HG03520 (cell line): Measurements from ENCODE around the gene DIP2C.
"Not testable (repeated sequence)": the region's sequence is repeated elsewhere in the genome, so short reads cannot be mapped to it uniquely, and the experiment has no call there.

Source experiments
- ATAC-seq: cut with Tn5 transposase; IDR thresholded peaks from one replicate; pipeline ENCODE4 v1.9.1; 2021; ENCODE audit warnings: mild to moderate bottlenecking, moderate library complexity; ENCODE audit not compliant: unreplicated experiment

Gene DIP2C

DNA sequence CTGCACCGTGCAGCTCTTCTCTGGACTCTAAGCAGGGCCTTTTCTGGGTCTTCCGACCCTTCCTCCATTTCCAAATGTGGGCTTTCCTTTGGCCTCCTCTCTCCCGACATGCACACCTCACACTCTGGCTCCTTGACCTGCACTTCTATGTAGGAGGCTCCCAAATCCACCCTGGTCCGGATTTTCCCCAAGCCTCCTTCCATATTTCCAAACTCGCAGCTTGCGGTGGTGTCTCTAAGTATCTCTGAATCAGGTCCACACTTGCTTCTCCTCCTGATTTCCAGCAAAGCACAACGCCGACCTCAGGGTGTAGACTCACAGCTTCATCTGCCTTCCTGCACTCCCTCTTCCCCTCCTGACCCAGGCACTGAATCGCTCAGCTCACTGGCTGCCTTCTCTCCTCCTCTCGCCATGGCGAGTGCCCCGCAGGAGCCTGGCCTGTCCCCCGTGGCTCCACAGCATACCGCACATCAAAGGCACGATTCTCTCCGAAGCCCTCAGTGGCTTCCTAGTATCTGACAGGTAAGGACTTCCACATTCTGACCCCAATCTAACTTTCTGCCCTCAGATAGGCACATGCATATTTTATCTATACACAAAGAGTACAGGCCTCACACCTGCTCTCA, 27.8 kb downstream of the DIP2C start:
- no peak for ATAC-seq

DNA sequence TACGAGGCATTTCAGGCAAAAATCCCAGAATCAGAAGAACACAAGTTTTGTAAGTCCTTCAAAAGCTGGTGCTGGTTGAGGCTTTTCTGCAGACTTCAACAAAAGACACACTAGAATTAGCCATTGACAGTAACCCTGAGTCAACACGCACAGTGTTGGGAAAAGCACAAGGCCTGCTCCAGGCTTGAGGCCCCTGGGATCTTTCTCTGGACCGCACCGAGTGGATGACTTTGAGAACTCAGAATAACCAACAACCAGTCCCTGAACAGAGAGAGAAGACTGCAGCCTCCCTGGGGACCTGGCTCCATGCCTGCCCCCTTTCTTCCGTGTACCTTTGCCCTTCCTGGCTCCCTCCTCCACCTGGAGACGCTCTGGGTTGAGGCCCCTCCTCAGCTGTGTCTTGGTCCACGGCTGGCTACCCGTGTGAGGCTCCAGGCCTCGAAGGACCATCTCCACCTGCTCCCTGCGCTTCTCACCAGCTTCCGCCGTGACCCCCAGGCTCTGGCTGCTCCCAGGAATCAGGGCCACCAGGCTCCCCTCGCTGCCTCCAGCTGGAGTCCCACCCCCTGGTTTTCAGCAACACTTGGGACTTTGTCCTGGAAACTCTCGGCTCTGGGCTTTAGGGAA, 28.4 kb downstream of the DIP2C start:
- ATAC-seq = no peak

DNA sequence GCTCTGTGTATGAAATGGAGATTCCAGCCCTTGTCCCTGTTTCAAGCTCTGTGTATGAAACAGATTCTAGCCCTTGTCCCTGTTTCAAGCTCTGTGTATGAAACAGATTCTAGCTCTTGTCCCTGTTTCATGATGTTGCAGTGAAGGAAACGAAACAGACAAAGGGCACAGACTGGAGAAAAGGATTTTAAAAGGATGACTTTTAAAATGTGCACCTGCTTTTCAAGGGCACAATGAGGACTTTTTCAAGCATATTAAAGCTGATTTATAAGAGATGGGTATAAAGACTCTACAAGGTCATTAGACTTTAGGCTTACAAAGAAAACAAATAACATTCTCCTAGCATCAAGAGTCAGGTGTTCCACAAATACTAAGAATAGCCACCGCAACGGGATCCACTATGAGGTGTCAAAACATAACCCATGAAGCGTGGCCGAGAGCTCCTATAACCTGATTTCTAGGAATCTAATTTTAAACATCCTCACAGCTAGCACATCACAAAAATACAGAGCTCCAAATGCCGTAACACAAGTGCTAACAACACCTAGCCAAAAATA, 29.0 kb downstream of the DIP2C start:
- no peak for ATAC-seq

DNA sequence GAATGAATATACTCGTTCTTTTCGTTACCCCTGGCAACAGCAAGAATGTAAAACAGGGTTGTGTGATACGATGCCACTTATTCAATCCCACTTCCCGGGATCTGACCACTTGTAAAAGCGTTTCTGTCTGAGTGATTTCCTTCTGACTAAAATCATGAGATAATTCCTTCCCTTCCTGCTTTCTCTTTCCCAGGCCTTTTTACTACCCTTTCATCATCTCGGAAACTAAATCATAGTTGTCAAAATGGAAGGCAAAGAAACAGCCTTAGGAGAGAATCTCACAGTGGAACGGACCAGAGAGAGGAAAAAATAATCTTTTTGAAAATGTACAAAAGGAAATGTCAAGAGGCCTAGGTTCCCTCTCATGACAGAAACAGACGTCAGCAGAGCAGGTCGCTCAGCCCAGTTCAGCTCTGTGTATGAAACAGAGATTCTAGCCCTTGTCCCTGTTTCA, 29.8 kb downstream of the DIP2C start:
- no peak for ATAC-seq

DNA sequence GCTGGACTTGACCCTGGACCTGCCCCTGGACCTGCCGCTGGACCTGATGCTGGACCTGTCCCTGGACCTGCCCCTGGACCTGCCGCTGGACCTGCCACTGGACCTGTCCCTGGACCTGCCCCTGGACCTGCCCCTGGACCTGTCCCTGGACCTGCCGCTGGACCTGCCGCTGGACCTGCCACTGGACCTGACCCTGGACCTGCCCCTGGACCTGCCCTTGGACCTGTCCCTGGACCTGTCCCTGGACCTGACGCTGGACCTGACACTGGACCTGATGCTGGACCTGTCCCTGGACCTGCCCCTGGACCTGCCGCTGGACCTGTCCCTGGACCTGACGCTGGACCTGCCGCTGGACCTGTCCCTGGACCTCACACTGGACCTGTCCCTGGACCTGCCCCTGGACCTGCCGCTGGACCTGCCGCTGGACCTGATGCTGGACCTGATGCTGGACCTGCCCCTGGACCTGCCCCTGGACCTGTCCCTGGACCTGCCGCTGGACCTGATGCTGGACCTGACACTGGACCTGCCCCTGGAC, 31.6 kb downstream of the DIP2C start:
- ATAC-seq = not testable (repeated sequence)

DNA sequence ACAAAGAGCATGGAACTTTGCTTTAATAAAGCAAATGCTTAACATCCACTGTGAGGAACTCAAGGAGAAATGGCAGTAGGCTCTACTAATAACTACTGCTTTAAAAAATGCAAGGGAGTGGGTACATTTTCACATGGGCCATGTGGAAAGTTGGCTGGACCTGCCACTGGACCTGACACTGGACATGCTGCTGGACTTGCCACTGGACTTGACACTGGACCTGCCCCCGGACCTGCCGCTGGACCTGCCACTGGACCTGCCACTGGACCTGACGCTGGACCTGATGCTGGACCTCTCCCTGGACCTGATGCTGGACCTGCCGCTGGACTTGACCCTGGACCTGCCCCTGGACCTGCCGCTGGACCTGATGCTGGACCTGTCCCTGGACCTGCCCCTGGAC, 32.6 kb downstream of the DIP2C start:
- no peak for ATAC-seq

DNA sequence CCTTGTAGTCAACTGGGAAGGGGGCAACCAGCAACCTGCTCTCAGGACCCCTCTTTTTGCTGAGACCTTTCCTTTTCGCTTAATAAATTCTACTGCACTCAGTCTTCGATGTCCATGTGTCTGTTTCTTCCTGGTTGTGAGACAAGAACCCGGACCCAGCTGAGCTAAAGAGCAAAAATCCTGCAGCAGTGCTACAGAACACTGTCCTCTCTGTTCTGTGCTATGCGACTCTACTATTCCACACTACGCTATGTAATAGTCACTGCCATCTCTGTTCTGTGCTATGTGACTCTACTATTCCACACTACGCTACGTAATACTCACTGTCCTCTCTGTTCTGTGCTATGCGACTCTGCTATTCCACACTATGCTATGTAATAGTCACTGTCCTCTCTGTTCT, 34.3 kb downstream of the DIP2C start:
- ATAC-seq = no peak

DNA sequence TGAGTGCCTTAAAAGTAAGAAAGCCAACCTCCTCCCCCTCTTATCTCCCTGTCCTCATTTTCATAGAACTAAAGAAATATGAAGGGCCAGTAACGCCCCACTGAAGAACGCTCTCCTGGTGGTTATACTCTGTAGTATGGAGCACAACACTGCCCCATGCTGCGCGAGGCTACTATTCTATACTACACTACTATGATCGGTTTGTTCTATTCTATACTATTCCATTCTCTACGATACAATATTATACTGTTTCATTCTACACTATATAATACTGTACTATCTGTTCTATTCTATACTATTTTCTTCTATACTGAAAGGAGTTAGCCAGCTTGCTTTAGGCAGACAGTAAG, 34.8 kb downstream of the DIP2C start:
- ATAC-seq = no peak

DNA sequence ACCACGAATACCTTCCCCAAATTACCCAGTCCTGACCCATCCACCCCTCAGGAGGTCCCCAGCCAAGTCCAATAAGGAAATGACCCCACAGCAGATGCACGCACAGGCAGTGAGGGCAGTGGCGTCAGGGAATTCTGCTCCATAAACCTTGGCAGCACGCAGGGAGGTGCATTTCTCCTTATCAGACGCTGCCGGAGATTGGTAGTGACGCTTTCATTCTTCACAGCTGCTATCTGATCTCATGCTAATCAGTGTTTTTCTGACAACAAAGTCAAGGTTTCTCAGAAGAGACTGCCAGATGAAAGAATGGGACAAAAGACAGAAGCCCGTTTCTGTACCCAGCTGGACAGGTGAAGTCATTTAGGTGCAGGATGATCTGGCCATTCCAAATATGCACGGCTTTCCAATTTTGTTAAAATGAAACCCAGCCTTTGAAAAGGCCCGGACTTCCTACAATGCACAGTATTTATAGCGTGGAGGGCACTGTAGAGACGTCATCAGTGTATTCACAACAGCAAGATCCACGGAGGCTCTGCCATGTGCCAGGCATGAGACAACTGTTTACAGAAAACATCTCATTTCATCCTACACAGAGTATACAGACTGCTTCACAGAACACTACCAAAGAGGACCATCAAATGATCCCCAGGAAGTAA, 35.3 kb downstream of the DIP2C start:
- ATAC-seq = no peak

DNA sequence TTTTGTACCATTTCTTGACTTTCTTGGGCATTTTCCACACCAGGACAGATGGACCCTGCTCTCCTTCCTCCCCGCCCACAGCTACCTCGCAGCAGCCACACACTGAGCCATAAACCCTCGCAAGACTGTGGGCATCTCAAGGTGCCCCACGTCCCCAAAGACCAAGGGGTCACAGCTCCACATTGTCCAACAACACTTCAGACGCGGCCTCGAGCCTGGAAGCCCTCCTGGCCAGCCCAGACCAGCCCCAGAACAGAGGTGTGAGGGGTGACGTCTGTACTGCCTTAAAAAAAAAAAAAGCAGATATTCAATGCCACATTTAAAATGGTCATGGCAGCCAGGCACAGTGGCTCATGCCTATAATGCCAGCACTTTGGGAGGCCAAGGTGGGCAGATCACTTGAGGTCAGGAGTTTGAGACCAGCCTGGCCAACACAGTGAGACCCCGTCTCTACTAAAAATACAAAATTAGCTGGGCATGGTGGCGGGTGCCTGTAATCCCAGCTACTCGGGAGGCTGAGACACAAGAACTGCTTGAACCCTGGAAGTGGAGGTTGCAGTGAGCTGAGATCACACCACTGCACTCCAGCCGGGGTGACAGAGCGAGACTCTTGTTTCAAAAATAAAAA, 36.5 kb downstream of the DIP2C start:
- not testable (repeated sequence) for ATAC-seq

DNA sequence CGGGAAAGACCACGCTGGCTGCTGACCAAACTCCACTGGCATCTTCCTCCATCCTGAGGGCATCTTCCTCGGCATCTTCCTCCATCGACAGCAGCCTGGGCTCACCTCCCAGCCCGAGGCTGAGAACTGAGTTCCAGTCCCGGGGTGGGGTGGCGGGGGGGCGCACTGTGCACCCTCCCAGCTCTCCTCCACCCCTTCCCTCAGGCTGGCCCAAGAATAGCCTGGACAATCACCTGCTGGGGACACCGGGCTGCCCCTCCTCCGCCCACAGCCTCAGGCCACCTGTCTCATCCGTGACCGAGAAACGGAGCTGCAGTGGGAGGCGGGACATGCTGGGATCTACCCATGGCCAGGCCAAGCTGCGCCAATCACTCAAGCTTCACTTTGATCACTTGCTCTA, 37.2 kb downstream of the DIP2C start:
- ATAC-seq = no peak

DNA sequence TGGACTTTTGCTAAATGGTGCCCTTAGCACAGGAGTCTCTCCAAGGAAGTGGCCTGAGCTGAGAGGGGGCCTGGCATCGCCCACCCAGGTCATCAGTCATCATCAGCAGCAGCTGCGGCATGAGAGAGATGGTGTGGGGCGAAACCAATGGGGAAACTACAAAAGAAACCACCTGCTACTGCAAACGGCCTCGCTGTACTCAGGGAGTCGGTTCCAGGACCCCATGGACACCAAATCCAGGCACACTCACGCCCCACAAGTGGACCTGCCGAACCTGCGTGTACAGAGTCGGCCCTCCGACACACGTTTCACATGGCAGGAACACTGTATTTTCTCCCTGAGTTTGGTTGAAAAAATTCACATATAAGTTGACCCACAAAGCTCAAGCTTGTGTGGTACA, 37.8 kb downstream of the DIP2C start:
- ATAC-seq = no peak

DNA sequence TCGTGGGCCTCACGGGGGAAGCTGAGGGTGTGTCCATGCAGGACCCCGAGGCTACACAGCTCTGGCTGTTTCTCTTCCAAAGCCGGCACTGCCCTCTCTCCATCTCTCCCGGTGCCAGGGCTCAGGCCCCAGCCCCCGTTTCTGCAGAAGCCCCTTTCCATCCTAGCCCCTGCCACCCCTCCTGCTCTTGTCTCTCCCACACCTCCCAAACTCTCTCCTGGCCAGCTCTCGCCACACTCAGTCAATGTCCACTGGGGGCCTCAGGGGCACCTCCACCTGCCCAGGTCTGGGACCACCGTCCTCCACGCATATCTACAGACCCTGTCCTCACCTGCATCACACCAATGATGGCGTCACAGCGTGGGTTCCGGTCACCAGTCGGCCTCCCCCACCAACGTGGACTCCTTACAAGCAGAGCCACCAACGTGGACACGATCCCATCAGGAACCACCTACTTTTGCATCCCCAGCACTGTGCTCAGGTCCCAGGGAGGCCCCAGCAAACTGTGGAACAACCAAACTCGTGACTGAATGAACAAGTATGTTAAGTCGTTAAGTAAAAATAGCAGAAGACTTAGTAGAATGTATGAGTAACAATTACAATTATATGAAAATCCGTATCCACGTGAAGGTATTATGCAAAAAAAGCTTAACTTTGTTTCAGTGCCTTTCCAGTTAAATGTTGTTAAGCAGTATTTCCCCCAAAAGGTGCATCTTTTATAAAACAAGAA, 38.4 kb downstream of the DIP2C start:
- ATAC-seq = no peak

DNA sequence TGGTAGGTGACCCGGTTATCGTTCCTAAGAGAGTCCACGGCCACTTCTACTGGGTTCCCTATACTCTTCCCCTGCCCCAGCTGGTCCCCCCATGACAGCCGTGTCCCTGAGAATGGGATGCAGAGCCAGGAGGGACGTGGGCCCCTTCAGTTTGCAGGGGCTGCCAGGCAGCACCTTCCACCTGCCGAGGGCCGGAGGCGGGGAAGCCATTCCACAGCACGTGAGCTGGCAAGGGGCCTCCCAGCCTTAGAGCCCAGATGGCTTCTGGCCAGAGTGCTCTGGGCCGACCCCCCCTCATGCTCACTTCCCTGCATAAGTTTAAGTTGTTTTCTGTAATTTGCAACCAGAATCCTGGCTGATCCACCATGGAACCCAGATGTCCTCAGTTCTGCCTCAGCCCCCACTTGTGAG, 39.0 kb downstream of the DIP2C start:
- no peak for ATAC-seq

DNA sequence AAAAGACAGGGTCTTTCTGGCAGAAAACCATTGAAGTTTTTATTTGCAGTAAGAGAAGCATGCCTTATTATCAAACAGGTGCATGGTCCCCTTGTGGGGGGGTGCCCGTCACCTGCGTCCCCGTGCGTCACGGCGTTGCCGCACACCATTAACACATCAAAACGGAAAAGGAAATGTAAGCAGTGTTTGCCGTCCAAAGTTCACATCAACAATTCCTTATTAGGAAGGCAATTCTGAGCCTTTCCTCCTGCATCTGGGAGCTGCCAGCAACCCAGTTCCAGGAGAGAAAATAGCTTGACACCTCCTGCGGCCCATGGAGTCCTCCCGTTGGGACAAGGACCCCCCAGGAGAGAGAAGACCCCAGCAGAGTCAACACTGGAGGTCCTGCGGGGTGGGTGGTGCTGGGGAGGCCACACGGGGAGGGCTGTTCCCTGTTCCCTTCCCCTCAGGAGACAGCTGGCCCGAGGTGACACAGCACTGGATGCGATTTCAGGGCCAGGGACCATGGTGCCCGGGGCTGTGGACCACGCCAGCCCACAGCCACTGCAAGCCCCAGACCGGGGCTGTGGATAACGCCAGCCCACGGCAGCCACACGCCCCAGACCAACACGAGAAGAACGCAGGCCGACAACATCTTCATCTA, 39.5 kb downstream of the DIP2C start:
- no peak for ATAC-seq

DNA sequence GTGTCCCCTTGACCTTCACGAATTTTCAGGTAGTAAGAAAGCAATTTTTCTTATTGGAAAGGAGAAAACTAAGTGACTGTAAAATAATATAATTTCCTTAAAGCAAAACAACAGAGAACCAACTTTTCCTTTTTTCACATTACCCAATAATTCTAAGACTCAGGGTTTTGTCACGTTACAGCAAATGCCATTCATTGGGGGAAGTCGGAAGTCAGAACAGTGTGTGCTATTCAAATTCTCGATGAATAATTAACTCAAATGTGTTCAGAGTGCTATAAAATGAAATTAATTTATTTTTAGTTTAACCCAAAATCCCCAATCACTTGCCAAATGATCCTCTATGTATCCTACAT, 40.0 kb downstream of the DIP2C start:
- ATAC-seq = no peak

DNA sequence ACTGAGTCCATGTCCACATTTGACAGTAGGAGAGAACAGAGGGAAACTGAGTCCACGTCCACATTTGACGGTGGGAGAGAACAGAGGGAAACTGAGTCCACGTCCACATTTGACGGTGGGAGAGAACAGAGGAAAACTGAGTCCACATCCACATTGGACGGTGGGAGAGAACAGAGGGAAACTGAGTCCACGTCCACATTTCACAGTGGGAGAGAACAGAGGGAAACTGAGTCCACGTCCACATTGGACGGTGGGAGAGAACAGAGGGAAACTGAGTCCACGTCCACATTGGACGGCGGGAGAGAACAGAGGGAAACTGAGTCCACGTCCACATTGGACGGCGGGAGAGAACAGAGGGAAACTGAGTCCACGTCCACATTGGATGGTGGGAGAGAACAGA, 42.4 kb downstream of the DIP2C start:
- ATAC-seq = not testable (repeated sequence)

DNA sequence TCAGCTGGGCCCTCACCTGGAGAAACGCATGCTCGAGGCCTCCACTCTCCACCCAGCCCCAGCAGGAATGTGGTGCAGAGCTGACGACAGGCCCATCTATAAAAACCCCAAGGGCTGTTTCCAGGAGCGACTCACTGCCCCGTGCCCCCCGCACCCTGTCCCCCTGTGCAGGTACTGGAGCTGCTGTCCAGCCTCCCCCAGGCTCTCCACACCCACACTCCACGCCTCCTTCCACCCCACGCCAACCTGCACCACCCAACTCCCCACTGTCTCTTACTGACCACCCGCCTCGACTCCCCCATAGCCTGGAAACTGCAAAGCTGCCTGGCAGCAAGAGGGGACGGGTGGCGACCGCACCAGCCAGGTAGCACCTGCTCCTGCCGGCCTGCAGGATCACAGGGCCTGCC, 43.3 kb downstream of the DIP2C start:
- ATAC-seq = no peak

DNA sequence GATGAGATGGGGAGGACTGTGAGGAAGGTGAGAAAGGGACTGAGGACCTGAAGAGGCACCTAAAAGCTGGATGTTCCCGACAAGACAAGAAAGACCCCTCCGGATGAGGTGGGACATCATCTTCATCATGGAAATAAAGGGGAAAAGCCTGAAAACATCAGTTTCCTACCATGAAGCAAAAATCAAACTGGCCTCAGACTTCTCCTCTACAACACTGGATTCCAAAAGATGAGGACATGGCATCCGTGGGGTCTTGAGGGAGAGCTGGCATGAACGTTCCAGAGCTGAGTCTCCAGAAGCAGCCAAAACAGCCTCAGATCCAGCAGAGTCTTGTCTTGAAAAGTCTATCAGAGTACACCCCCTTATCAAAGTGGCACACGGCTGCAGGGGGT, 44.5 kb downstream of the DIP2C start:
- no peak for ATAC-seq
